ENCODE data around the gene IL1B. TPM values are rescaled to one million over a fixed set of nuclear protein-coding genes. Genes with fewer than 3 reads are reported as not detected.

IL1B gene
- total and polyA plus RNA-seq, 2 of the 8 experiments (the other 6 are each of a cell fraction or from before 2014, with no cell fraction given), result not detected

DNA sequence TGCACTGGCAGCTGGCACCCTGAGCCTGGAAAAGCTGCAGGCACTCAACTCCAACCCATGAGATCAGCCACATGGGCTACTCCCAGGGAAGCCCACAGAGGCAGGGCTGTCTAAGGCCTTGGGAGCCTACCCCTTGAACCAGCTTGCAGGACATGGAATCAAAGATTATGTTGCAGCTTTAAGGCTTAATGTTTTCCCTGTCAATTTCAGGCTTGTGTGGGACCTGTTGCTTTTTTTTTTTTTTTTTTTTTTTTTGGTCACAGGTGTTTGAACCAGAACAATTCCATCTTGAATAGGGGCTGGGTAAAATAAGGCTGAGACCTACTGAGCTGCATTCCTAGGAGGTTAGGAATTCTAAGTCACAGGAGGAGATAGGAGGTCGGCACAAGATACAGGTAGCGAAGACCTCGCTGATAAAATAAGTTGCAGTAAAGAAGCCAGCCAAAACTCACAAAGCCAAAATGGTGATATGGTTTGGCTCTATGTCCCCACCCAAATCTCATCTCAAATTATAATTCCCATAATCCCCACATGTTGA is 44.8 kb downstream of the IL1B start:
- Histone ChIP-seq H3K4me3 (ENCODE audit: extremely low read depth in 1 of 4, insufficient read depth in 2 of 4, low read depth in 3 of 4, low read length in 4 of 4) (no peak overlapping the region), H3K4ac (replicated peaks; ENCODE audit: insufficient read length, low read depth, low read length) (no peak overlapping the region), H3K79me1 (ENCODE audit: low read depth, low read length) (no peaks in the 10 kb centered on the region), H2AFZ (ENCODE audit: low read length) (no peak overlapping the region), H3K23me2 (ENCODE audit: low read depth, low read length) (no peaks in the 10 kb centered on the region), H3K14ac (ENCODE audit: insufficient read length) (no peak overlapping the region), H2AK5ac (ENCODE audit: low read depth, low read length) (no peak overlapping the region), H3K4me1 (replicated peaks in 1 of 4; ENCODE audit: control insufficient read depth in 3 of 4, insufficient read depth in 4 of 4, low read length in 3 of 4) (peaks cover 0 to 6% (median 2%) of the 10 kb centered on the region in 4 experiments; a peak in 5 of 7 replicates), H3K56ac (replicated peaks; ENCODE audit: insufficient read length, low read depth, low read length) (no peak overlapping the region), H3K23ac (ENCODE audit: insufficient read length) (no peak overlapping the region), H2BK5ac (ENCODE audit: low read depth, low read length) (no peak overlapping the region), H2BK12ac (ENCODE audit: low read depth, low read length) (no peak overlapping the region), H3K27ac (ENCODE audit: low read depth, low read length) (no peak overlapping the region), H3K79me2 (ENCODE audit: control insufficient read depth in 1 of 2, insufficient read depth in 2 of 2, low read length in 2 of 2) (no peaks in the 10 kb centered on the region), H3K18ac (ENCODE audit: extremely low read depth, low read length) (no peak overlapping the region), H3K9me3 (ENCODE audit: insufficient read depth in 2 of 2, low read depth in 1 of 2, low read length in 1 of 2) (peaks cover 0 to 3% of the 10 kb centered on the region in 2 experiments; a peak in 1 of 4 replicates), H4K5ac (ENCODE audit: insufficient read length, low read depth, low read length) (no peak overlapping the region), H2BK20ac (ENCODE audit: low read length) (no peak overlapping the region), H3K9ac (replicated peaks in 1 of 4; ENCODE audit: extremely low read depth in 1 of 4, low read depth in 3 of 4, low read length in 3 of 4) (no peak overlapping the region), H2BK15ac (ENCODE audit: low read length) (no peak overlapping the region), H3K27me3 (replicated peaks in 1 of 4; ENCODE audit: control insufficient read depth in 3 of 4, extremely low read depth in 1 of 4, insufficient read depth in 3 of 4, low read length in 3 of 4) (no peaks in the 10 kb centered on the region), H4K8ac (ENCODE audit: extremely low read depth, insufficient read depth, low read length) (no peak overlapping the region), H4K20me1 (replicated peaks in 1 of 2; ENCODE audit: control insufficient read depth in 1 of 2, insufficient read depth in 2 of 2, low read length in 2 of 2) (no peaks in the 10 kb centered on the region), H3K36me3 (ENCODE audit: control insufficient read depth in 2 of 4, insufficient read depth in 4 of 4, low read length in 3 of 4) (no peaks in the 10 kb centered on the region), H2BK120ac (replicated peaks; ENCODE audit: low read depth, low read length) (peak overlapping the region; percentile 47), H3K4me2 (ENCODE audit: insufficient read depth in 1 of 2, low read depth in 2 of 2, low read length in 2 of 2) (no peak overlapping the region), H4K91ac (replicated peaks; ENCODE audit: insufficient read length, low read length) (no peak overlapping the region)
- ChIA-PET CTCF (ENCODE audit: partially characterized antibody) (interaction anchor here (1.5 to 3.2 kb wide), 3 partner anchors 10 to 93 kb away, joined by 4 to 10 read pairs (median 5); no protein-coding TSS in a partner anchor), POLR2A (ENCODE audit: partially characterized antibody) (no interaction called here)
- 84% methylated on average over 3 of the region's 3 CpGs; no CpG with 5 or more reads in 1 of the 2 experiments for WGBS, 2 experiments (ENCODE audit: extremely low coverage in 1 of 2, insufficient coverage in 1 of 2, insufficient read length in 1 of 2, insufficient replicate concordance in 2 of 2, low coverage in 1 of 2, low lambda C conversion rate in 2 of 2, missing lambda C conversion rate in 1 of 2)
- FAIRE-seq (no peak), DNase-seq (ENCODE audit: low read depth in 1 of 2, low spot score in 2 of 2) (no peak)
- TF ChIP-seq BACH1 (IDR thresholded peaks at IDR 0.05; ENCODE audit: low read length) (no peak), EGR1 (IDR thresholded peaks at IDR 0.05; ENCODE audit: borderline replicate concordance, low read depth, low read length) (no peak), GABPA (IDR thresholded peaks at IDR 0.05; ENCODE audit: borderline replicate concordance, insufficient read depth, low read length) (no peak)

Data from H1 (cell line).